Fibroblast of skin of right biceps (primary cell): Measurements from ENCODE around the gene DPRX.

Experiments used
- DNase-seq: peaks from one replicate; pipeline ENCODE4 v3.0.0-alpha.2; 2013

The DPRX gene, protein sequence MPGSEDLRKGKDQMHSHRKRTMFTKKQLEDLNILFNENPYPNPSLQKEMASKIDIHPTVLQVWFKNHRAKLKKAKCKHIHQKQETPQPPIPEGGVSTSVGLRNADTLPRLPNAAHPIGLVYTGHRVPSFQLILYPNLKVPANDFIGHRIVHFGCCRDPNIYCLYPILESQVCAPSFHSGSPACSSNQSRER

GRCh38 chr19:53631949-53632407 is at the start of gene DPRX:
Gene DPRX, plus strand, starts transcription at chr19:53631999. Its CDS starts 108 bp downstream, at chr19:53632107.
- no peak for DNase-seq

DNA sequence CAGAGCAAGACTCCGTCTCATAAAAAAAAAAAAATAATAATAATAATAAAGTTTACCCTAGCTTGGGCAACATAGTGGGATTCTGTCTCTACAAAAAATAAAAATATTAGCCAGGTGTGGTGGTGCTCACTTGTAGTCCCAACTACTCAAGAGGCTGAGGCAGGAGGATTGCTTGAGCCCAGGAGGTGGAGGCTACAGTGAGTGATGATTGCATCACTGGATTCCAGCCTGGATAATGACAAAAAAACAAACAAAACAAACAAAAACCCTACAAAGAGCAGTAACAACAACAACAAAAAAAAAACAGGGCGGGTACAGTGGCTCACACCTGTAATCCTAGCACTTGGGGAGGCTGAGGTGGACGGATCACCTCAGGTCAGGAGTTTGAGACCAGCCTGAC is 48.6 kb upstream of the DPRX start:
- no peak for DNase-seq

- no peak for DNase-seq
Measured at GRCh38 chr19:53586277-53586691, 45.5 kb upstream of the DPRX start.

DNA sequence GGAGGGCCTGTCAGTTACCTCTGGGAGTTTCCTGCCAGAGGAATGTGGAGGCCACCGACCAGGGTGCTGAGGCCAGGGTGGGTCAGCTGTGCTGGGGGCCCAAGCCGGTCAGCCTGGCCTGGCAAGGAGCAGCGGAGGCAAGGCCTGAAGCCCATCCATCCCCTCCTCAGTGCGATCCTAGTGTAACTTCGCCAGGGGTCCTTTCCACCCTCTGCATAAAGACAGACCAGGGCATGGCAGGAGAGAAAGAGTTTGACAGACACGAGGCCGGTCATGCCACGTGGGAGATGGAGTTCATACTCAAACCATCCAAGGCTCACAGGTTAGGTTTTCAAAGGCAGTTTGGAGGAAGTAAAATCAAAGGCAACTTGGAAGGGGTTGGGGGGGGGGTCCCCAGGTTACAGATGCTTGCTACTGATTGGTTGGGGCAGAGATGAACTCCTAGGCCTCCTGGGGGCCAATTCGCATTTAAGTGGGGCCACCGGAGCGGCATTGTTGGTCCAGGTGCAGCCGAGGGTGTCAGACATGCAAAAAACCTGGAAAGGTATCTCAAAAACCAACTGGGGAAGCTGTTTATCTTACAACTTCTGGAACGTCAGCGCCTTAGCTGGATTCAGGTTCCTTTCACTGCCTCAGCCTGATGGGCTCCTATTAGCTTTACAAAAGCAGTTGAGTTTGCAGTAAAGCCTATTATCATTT is 36.8 kb upstream of the DPRX start:
- DNase-seq: no peak

DNA sequence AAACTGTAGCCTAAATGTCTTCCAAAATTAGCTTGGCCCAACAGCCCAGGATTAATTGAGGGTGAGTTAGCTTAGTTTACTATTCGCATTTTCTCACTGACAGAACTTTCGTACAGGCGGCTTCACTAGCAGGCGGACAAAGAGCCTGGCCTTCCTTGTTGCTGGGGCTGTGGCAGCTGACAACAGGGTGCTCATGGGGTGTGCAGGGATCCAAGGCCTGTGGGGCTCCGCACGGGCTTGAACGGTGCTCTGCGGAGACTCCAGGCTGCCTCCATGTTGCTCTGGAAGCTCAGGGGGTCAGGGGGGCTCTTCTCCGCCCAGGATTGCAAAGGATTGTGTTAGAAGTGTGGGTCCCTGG is 36.3 kb upstream of the DPRX start:
- no peak for DNase-seq

GRCh38 chr19:53596056-53596455 is 35.7 kb upstream of the DPRX start:
- DNase-seq: no peak

DNA sequence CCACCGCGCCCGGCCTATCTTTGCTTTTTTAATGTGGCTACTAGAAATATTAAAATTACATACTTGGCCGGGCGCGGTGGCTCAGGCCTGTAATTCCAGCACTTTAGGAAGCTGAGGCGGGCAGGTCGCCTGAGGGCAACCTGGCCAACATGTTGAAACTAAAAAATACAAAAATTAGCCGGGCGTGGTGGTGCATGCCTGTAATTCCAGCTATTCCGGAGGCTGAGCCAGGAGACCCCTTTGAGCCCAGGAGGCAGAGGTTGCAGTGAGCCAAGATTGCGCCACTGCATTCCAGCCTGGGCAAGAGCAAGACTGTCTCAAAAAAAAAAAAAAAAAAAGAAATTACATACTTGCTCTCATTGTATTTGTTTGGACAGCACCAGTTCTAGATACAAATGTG is 34.8 kb upstream of the DPRX start:
- no peak for DNase-seq

DNA sequence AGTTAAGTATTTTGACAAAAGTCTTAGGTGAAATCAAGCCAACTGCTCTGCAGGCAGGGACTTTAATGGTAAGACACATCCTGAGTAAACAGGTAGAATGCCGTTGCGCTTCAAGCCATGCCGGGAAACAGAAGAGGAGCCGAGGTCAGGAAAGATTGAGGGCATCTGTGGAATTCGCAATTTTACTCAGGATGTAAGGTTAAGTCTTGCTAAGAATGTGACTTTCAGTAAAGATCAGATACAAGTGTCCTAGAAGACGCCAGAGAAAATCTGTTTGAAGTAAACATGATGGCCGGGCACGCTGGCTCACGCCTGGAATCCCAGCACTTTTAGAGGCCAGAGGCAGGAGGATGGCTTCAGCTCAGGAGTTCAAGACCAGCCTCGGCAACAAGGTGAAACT is 33.4 kb upstream of the DPRX start:
- DNase-seq: no peak

- DNase-seq: no peak
Measured at GRCh38 chr19:53600217-53600616, 31.6 kb upstream of the DPRX start.

DNA sequence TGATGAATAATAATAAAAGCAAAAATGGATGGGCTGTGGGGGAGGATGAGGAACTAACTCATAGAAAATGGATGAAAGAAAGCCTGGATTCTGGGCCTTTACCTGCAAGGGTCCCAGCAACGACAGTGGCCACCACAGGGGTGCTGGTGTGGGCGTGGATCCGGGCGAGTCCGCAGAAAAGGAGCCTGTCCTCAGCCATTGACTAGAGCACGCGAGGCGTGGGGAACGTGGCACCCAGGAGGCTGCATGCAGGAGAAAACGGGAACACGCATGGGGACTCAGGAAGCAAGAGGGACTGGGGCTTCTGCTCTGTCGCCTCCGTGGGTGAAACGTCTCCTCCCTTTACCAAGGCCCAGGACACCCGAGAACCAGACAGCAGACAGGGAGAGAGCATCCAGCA is 25.8 kb upstream of the DPRX start:
- DNase-seq: no peak

GRCh38 chr19:53608381-53608780 is 23.4 kb upstream of the DPRX start:
- DNase-seq: no peak

DNA sequence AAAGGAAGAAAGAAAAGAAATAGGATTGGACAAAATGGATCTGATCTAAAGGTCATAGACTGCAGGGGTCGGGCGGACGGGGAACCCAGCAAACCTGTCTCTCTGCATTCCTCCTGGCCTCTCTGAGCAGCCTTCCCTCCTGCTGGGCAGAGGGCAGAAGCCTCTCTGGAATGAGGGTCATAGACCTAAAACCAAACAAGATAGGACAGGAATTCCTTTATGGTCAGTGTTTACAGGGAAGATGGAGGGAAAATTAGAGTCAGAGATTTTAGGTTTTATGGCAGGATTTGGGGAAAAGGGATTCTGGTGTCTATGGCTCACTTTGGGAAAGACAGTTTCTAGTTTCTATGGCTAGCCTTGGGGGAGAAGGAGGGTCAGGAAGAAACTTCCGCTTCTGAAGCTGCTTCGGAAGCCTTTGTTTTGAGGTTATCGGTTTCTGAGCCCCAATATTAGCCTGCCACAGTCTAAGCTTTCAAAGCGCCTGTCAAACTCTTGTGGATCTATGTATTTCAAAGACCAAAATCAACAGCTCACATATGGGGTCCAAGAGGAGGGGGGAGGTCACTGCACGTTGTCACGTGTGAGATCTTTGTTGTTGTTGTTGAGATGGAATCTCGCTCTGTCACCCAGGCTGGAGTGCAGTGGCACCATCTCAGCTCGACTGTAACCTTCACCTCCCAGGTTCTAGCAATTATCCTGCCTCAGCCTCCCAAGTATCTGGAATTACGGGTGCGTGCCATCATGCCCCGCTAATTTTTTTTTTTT is 18.9 kb upstream of the DPRX start:
- no peak for DNase-seq

GRCh38 chr19:53621885-53622740 is 9.7 kb upstream of the DPRX start:
- no peak for DNase-seq

DNA sequence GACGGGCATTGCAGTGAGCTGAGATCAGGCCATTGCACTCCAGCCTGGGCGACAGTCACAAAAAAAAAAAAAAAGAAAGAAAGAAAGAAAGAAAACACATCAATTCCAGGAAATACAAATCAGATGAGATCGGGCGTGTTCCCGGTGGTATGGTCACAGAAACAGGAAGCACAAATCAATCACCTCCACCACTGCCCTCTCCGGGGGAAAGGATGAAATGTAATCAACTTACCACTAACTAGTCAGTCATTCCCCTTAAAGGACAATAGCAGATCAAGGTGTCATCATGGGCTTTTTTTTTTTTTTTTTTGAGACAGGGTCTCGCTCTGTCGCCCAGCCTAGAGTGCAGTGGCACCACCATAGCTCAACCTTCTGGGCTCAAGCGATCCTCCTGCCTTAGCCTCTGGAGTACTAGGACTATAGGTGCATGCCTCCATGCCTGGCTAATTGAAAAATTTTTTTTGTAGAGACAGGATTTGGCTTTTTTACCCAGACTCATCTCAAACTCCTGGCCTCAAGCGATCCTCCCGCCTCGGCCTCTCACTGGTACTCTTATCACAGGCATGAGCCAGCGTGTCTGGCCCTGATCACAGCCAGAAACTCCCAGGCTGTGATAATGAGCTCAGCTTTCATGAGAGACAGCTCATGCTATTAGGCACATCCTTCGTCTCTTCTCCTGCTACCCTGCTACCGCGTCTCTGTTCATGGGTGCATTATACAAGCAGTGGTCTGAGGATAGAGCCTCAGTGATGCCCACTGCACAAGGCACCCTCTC is 6.8 kb upstream of the DPRX start:
- DNase-seq: no peak

GRCh38 chr19:53626486-53626885 is 5.3 kb upstream of the DPRX start:
- no peak for DNase-seq

DNA sequence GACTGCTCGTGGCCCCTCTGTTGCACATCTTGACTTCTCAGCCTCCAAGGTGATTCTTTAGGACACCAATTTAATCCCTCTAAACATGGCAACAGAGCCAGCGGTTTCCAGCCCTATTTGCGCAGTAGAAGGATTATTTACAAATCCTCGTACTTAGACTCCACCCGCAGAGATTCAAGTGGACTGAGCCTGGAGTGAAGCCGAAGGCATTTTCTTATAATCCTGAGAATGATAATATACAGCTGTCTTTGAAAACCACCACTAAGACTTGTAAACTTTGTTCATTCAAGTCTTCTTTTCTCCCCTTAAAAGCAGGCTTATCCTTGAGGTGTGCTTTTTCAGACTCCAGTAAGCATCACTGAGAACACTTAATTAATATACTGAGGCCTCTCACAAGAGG is 4.8 kb upstream of the DPRX start:
- no peak for DNase-seq

GRCh38 chr19:53634768-53635167 is 3.0 kb downstream of the DPRX start:
- DNase-seq: no peak

GRCh38 chr19:53639471-53639870 is 7.7 kb downstream of the DPRX start:
- DNase-seq: no peak

DNA sequence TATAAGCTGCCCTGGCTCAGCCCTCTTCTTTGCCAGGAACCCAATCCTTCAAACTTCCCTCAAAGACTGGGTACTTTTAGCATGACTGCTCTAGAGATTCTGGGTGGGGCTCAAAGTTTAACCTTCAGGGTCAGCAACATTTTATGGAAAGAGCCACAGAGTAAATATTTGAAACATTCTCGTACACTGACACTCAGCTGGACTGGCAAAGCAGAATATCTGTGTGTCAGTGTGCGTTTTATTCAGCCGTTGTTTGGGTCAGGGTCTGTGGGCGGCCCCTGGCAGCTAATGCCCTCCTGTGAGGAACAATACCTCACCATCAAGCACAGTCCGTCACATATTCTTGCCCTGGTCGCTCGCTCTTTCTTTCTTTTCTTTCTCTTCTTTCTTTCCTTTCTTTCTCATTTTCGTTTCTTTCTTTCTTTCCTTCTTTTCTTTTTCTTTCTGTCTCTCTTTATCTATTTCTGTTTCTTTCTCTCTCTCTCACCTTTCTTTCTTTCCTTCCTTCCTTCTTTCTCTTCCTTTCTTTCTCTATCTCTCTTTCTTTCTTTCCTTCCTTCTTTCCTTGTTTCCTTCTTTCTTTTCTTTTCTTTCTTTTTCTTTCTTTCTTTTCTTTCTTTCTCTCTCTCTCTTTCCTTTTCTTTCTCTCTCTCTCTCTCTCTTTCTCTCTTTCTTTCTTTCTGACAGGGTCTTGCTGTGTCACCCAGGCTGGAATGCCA is 10.7 kb downstream of the DPRX start:
- DNase-seq: no peak

GRCh38 chr19:53644061-53644816 is 12.4 kb downstream of the DPRX start:
- DNase-seq: no peak

- no peak for DNase-seq
Measured at GRCh38 chr19:53646144-53646543, 14.3 kb downstream of the DPRX start.
